A549 (cell line): ENCODE results near the gene SEMA4A.

ENCODE experiments used
- EP300 ChIP-seq, 2 experiments: fragments of >200 bp; sonication (Bioruptor Twin); formaldehyde crosslinking; IDR thresholded peaks; 2 replicates in 1 of 2; 3 replicates in 1 of 2; pipeline ENCODE4 v1.6.1; 2016 to 2017
- JUNB ChIP-seq: fragments of >200 bp; sonication (Bioruptor Twin); formaldehyde crosslinking; IDR thresholded peaks from 2 replicates; pipeline ENCODE4 v1.6.1; 2016
- MAFK ChIP-seq: fragments of 450-650 bp; IDR thresholded peaks from 2 replicates; pipeline ENCODE4 v1.6.1; 2014; ENCODE audit not compliant: partially characterized antibody
- MAZ ChIP-seq: fragments of 150-350 bp; IDR thresholded peaks from 2 replicates; pipeline ENCODE4 v1.6.1; 2014; ENCODE audit warnings: antibody characterized with exemption, low read depth, low read length, borderline replicate concordance
- TF ChIP-seq, protein P1 (sequence below): fragments of 200-600 bp; sonication (generic); IDR thresholded peaks from 2 replicates; pipeline ENCODE4 v1.6.1; 2016; ENCODE audit warnings: antibody characterized with exemption, mild to moderate bottlenecking, moderate library complexity
- TF ChIP-seq, protein P2 (sequence below): fragments of >200 bp; sonication (Bioruptor Twin); formaldehyde crosslinking; IDR thresholded peaks from 3 replicates; pipeline ENCODE4 v1.5.1; 2016
- TF ChIP-seq, protein P3 (sequence below): fragments of 150-350 bp; IDR thresholded peaks from 2 replicates; pipeline ENCODE4 v1.6.1; 2014; ENCODE audit warnings: low read depth, mild to moderate bottlenecking, low read length

DNA sequence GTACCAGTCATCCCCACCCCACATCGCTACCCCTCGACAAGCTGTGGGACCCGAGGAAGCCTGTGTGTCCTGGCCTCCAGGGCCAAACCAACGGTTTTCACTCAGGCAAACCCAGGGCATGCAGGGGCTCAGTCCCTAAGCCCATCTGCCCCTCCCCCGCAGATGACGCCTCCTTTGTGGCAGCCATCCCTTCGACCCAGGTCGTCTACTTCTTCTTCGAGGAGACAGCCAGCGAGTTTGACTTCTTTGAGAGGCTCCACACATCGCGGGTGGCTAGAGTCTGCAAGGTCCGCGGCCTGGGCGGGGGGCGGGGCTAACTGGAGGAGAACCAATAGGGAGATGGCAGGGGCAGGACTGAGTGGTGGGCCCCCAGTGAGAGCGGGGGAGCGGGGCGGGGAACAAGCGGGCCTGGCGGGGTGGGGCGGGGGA, 7.4 kb downstream of the SEMA4A start:
- TF ChIP-seq, protein P1, sequence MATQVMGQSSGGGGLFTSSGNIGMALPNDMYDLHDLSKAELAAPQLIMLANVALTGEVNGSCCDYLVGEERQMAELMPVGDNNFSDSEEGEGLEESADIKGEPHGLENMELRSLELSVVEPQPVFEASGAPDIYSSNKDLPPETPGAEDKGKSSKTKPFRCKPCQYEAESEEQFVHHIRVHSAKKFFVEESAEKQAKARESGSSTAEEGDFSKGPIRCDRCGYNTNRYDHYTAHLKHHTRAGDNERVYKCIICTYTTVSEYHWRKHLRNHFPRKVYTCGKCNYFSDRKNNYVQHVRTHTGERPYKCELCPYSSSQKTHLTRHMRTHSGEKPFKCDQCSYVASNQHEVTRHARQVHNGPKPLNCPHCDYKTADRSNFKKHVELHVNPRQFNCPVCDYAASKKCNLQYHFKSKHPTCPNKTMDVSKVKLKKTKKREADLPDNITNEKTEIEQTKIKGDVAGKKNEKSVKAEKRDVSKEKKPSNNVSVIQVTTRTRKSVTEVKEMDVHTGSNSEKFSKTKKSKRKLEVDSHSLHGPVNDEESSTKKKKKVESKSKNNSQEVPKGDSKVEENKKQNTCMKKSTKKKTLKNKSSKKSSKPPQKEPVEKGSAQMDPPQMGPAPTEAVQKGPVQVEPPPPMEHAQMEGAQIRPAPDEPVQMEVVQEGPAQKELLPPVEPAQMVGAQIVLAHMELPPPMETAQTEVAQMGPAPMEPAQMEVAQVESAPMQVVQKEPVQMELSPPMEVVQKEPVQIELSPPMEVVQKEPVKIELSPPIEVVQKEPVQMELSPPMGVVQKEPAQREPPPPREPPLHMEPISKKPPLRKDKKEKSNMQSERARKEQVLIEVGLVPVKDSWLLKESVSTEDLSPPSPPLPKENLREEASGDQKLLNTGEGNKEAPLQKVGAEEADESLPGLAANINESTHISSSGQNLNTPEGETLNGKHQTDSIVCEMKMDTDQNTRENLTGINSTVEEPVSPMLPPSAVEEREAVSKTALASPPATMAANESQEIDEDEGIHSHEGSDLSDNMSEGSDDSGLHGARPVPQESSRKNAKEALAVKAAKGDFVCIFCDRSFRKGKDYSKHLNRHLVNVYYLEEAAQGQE = no peak
- TF ChIP-seq, protein P2, sequence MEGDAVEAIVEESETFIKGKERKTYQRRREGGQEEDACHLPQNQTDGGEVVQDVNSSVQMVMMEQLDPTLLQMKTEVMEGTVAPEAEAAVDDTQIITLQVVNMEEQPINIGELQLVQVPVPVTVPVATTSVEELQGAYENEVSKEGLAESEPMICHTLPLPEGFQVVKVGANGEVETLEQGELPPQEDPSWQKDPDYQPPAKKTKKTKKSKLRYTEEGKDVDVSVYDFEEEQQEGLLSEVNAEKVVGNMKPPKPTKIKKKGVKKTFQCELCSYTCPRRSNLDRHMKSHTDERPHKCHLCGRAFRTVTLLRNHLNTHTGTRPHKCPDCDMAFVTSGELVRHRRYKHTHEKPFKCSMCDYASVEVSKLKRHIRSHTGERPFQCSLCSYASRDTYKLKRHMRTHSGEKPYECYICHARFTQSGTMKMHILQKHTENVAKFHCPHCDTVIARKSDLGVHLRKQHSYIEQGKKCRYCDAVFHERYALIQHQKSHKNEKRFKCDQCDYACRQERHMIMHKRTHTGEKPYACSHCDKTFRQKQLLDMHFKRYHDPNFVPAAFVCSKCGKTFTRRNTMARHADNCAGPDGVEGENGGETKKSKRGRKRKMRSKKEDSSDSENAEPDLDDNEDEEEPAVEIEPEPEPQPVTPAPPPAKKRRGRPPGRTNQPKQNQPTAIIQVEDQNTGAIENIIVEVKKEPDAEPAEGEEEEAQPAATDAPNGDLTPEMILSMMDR = no peak
- no peak for TF ChIP-seq JUNB
- TF ChIP-seq EP300 (IDR thresholded peaks at IDR 0.05) = no peak
- TF ChIP-seq MAZ = no peak
- TF ChIP-seq, protein P3, sequence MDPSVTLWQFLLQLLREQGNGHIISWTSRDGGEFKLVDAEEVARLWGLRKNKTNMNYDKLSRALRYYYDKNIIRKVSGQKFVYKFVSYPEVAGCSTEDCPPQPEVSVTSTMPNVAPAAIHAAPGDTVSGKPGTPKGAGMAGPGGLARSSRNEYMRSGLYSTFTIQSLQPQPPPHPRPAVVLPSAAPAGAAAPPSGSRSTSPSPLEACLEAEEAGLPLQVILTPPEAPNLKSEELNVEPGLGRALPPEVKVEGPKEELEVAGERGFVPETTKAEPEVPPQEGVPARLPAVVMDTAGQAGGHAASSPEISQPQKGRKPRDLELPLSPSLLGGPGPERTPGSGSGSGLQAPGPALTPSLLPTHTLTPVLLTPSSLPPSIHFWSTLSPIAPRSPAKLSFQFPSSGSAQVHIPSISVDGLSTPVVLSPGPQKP = no peak
- no peak for TF ChIP-seq MAFK
